RWPE1 (cell line): ENCODE results near the gene HPCAL4.

Experiments used
- CTCF ChIA-PET: fragments of 350-600 bp; sonication (Branson Sonifier 250); formaldehyde crosslinking; extraction: SDS; loops from one replicate; lab custom pipeline; 2021; lab: Yijun Ruan, JAX
- POLR2A ChIA-PET: fragments of 400-600 bp; formaldehyde crosslinking; extraction: SDS; loops from one replicate; lab custom pipeline; 2020; ENCODE audit warnings: antibody characterized with exemption; ENCODE audit not compliant: low non-redundant PET; lab: Yijun Ruan, JAX
- DNase-seq: peaks from one replicate; pipeline ENCODE4 v3.0.0; 2012; ENCODE audit warnings: low spot score
- H3K27ac ChIP-seq: fragments of 450-650 bp; 2 replicates; pipeline ENCODE4 v1.5.1; 2017
- TF ChIP-seq, protein P1 (sequence below): fragments of 450-650 bp; conservative IDR thresholded peaks from 2 replicates; pipeline ENCODE4 v1.5.1; 2017; ENCODE audit warnings: low read depth, mild to moderate bottlenecking

HPCAL4 gene

DNA sequence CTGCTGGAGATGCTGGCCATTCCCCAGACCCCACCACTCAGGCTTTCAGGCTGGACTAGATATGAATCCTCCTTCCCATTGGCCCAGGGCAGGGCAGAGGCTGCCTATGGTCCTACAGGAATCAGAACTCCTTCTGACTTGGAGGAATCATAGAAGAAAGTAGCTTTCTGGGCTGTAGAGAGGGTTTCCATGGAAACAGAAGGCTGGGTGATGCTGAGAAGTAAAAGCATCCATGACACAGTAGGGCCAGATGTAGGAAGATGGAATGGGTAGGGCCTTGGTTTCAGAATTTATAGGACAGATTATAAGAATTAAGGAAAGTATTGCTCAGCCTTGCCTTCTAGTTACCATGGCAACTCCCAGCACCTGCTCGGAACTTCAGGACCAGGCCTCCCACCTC lies 28.4 kb downstream of the HPCAL4 start:
- no peak for DNase-seq
- ChIA-PET CTCF (interaction anchor here (1.7 kb wide), 1 partner anchor 9 kb away, joined by 5 read pairs; no protein-coding TSS in a partner anchor), POLR2A (no interaction called here)
- TF ChIP-seq, protein P1, sequence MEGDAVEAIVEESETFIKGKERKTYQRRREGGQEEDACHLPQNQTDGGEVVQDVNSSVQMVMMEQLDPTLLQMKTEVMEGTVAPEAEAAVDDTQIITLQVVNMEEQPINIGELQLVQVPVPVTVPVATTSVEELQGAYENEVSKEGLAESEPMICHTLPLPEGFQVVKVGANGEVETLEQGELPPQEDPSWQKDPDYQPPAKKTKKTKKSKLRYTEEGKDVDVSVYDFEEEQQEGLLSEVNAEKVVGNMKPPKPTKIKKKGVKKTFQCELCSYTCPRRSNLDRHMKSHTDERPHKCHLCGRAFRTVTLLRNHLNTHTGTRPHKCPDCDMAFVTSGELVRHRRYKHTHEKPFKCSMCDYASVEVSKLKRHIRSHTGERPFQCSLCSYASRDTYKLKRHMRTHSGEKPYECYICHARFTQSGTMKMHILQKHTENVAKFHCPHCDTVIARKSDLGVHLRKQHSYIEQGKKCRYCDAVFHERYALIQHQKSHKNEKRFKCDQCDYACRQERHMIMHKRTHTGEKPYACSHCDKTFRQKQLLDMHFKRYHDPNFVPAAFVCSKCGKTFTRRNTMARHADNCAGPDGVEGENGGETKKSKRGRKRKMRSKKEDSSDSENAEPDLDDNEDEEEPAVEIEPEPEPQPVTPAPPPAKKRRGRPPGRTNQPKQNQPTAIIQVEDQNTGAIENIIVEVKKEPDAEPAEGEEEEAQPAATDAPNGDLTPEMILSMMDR = no peak
- H3K27ac ChIP-seq = no peak overlapping the region

DNA sequence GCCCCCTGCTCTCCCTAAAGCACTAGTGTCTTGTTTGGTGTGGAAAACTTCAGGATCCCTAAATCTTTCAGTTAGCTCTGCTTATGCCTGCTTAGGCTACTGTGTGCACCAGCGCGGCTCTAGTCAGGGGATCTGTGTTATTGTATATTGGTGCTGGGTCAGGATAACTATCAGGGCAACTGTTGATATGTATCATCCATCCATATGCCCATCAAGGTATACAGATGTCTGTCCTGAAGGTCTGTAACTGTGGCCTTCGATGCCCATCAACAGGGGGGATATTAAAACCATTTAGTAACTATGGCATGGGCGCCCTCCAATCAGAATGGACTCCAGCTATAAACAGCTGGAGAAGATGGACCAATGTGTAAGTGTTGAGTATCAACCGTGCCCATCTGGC lies 31.7 kb downstream of the HPCAL4 start:
- TF ChIP-seq, protein P1 = no peak
- CTCF ChIA-PET = interaction anchor here (0.6 to 2.8 kb wide), 3 partner anchors 10 to 1321 kb away, joined by 3 to 7 read pairs (median 4); no protein-coding TSS in a partner anchor
- DNase-seq = no peak
- POLR2A ChIA-PET = no interaction called here
- H3K27ac ChIP-seq = no peak overlapping the region

DNA sequence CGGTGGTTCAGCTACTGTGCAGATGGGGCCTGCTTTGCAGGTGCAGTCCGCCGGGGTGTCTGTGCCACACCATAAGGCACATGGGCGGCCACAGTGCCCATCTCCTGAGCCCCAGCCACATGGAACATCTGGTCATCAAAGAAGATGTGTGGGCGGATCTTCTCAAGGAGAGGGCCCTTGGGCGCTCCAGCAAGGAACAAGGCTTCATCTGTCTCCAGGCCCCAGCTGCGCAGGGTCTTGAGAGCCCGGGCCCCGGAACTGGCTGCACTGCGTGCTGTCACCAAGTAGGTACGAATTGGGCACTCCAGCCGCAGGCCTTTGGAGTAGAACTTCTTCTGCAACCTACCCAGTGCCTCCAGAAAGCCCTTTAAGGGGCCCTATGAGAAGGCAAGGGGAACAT lies 32.1 kb downstream of the HPCAL4 start:
- ChIA-PET POLR2A (interaction anchor here (0.5 kb wide), 1 partner anchor 8 kb away, joined by 3 read pairs; no protein-coding TSS in a partner anchor), CTCF (interaction anchor here (0.6 to 2.8 kb wide), 3 partner anchors 9 to 1321 kb away, joined by 3 to 7 read pairs (median 4); no protein-coding TSS in a partner anchor)
- H3K27ac ChIP-seq = no peak overlapping the region
- no peak for DNase-seq
- TF ChIP-seq, protein P1 = no peak

DNA sequence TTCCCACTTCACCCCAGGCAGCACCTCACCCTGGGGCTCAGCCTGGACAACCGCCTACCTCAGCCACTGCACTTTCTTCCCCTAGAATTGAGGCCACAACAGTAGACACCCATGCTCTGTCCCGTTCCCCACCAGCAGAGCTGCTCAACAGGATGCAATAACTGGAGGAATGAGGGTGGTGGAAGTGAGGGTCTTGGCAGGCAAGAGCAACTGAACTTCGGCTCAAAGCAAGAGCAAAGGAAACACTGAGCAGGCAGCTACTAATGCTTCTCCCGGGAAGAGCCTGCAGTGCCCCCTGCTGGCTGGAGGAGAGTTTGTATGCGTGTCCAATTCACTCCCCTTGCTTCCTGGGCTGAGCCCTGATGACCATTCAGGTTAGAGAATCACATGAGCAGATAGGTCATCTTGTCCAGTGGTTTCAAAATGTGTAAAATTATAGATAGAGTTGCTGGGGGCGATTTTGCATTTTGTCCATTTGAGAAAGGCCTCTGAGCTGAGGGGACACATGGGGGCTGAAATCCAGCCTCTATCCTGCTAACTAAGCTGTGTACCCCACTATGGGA lies 33.2 kb downstream of the HPCAL4 start:
- TF ChIP-seq, protein P1 = peak; percentile 42
- no peak overlapping the region for H3K27ac ChIP-seq
- ChIA-PET POLR2A (interaction anchor here (0.6 kb wide), 1 partner anchor 138 kb away, joined by 4 read pairs; no protein-coding TSS in a partner anchor), CTCF (interaction anchor here (0.5 to 2.8 kb wide), 17 partner anchors 9 to 1555 kb away, joined by 3 to 8 read pairs (median 3); no protein-coding TSS in a partner anchor)
- DNase-seq = no peak

DNA sequence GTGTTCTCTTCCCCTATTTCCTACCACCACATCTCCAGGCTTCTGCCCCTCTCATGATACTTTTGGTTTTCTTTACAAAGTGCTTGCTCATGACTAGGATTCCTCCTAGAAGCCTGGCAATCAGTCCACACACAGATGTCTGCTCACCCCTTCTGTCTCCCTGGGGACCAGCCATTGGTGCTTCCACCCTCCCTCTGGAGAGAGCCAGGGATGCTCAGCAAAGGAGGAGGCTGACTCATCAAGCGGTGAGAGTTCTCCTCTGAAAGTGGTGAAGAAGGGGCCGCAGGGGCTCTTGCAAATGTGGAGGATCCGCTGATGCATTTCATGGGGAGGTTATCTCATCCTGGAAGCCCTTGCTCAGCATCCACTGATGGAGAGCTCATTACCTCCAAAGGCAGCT lies 33.8 kb downstream of the HPCAL4 start:
- TF ChIP-seq, protein P1 = no peak
- ChIA-PET POLR2A (no interaction called here), CTCF (interaction anchor here (0.5 to 2.8 kb wide), 14 partner anchors 8 to 1555 kb away, joined by 3 to 8 read pairs (median 3); no protein-coding TSS in a partner anchor)
- no peak overlapping the region for H3K27ac ChIP-seq
- no peak for DNase-seq

DNA sequence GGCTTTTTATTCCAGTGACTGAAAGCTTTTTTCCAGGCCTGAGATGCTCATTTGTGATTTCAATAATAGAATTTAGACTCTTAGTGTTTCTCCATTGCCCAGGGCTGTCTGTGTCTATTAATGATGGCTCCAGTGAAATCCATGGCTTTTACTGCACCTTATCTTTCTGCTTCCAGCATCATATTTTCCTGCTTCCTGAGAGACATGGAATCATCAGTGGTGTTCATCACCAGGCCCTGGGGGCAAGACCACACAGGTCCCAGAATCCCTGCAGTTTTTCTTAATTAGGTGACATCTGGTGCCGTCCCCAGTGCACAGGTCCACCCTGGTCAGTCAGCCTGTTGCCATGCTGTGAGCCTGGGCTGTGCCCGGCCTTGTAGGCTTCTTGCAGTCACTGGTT lies 34.8 kb downstream of the HPCAL4 start:
- POLR2A ChIA-PET = no interaction called here
- CTCF ChIA-PET = interaction anchor here (0.6 kb wide), 1 partner anchor 23 kb away, joined by 3 read pairs; no protein-coding TSS in a partner anchor
- DNase-seq = no peak
- no peak overlapping the region for H3K27ac ChIP-seq
- TF ChIP-seq, protein P1 = no peak
